Astrocyte of the cerebellum (primary cell): Measurements from ENCODE around the gene PMEPA1.

Experiments used
- DNase-seq: peaks from one replicate; pipeline ENCODE4 v3.0.0-alpha.2; 2011; ENCODE audit warnings: low read depth
- H3K4me3 ChIP-seq: 2 replicates; pipeline ENCODE4 v1.5.1; 2011; ENCODE audit warnings: mild to moderate bottlenecking, low read depth, low read length, moderate library complexity
- CTCF ChIP-seq: IDR thresholded peaks from 2 replicates; pipeline ENCODE4 v1.5.1; 2012; ENCODE audit warnings: low read length, low read depth, moderate library complexity, mild to moderate bottlenecking; ENCODE audit errors: missing control alignments
- in situ Hi-C: cut with HindIII; loops from 2 replicates; pipeline ENCODE4 v1.10.0; 2017; ENCODE audit warnings: low sequenced_read_pairs

The PMEPA1 gene

GRCh38 chr20:57658833-57659516, 50.8 kb downstream of the PMEPA1 start:
- no peak for TF ChIP-seq CTCF
- no peak overlapping the region for H3K4me3 ChIP-seq
- in situ Hi-C loops, result no loop called here
- no peak for DNase-seq

- in situ Hi-C loops, result no loop called here
- TF ChIP-seq CTCF, result no peak
- no peak overlapping the region for H3K4me3 ChIP-seq
- no peak for DNase-seq
These were observed 51.4 kb downstream of the PMEPA1 start for GRCh38 chr20:57658447-57658832.

- no peak for TF ChIP-seq CTCF
- H3K4me3 ChIP-seq, result no peak overlapping the region
- in situ Hi-C loops, result no loop called here
- DNase-seq, result no peak
These were observed 52.0 kb downstream of the PMEPA1 start for GRCh38 chr20:57657535-57658446.

- in situ Hi-C loops, result no loop called here
- DNase-seq, result no peak
- no peak overlapping the region for H3K4me3 ChIP-seq
- TF ChIP-seq CTCF, result no peak
These were observed 52.8 kb downstream of the PMEPA1 start for GRCh38 chr20:57656821-57657534.

GRCh38 chr20:57656252-57656820, 53.5 kb downstream of the PMEPA1 start:
- no peak for DNase-seq
- no peak for TF ChIP-seq CTCF
- in situ Hi-C loops, result no loop called here
- no peak overlapping the region for H3K4me3 ChIP-seq

- in situ Hi-C loops, result no loop called here
- no peak for DNase-seq
- H3K4me3 ChIP-seq, result no peak overlapping the region
- no peak for TF ChIP-seq CTCF
These were observed 54.0 kb downstream of the PMEPA1 start for GRCh38 chr20:57655809-57656155.
